Anterior cingulate cortex (tissue), 58 donors: ENCODE measurements around the gene AKR1D1.
"Not testable (repeated sequence)": the region's sequence is repeated elsewhere in the genome, so short reads cannot be mapped to it uniquely, and the experiment has no call there.

Source experiments
- DNase-seq, 58 donors: peaks; one replicate each; lab custom pipeline; 2025; lab: John Stamatoyannopoulos, UW

AKR1D1 gene

GRCh38 chr7:138070908-138071307 lies 5.4 kb upstream of the AKR1D1 start:
- DNase-seq = no peak

GRCh38 chr7:138072726-138073125 lies 3.5 kb upstream of the AKR1D1 start:
- DNase-seq = no peak

- no peak for DNase-seq
Observed at GRCh38 chr7:138074121-138074520, 2.1 kb upstream of the AKR1D1 start.

GRCh38 chr7:138074540-138074939 lies 1.7 kb upstream of the AKR1D1 start:
- DNase-seq = no peak

GRCh38 chr7:138075350-138075749 lies 909 bp upstream of the AKR1D1 start:
- DNase-seq = no peak

- not testable (repeated sequence) for DNase-seq
Observed at GRCh38 chr7:138075786-138076185, 473 bp upstream of the AKR1D1 start.

- no peak for DNase-seq
Observed at GRCh38 chr7:138077809-138078208, 1.6 kb downstream of the AKR1D1 start.

- no peak for DNase-seq
Observed at GRCh38 chr7:138079137-138079536, 2.9 kb downstream of the AKR1D1 start.

- no peak for DNase-seq
Observed at GRCh38 chr7:138081868-138082267, 5.6 kb downstream of the AKR1D1 start.

GRCh38 chr7:138083859-138084258 lies 7.6 kb downstream of the AKR1D1 start:
- no peak for DNase-seq

- DNase-seq = no peak
Observed at GRCh38 chr7:138086563-138087270, 10.5 kb downstream of the AKR1D1 start.

GRCh38 chr7:138089080-138089901 lies 13.0 kb downstream of the AKR1D1 start:
- no peak for DNase-seq

- no peak for DNase-seq
Observed at GRCh38 chr7:138091032-138091431, 14.8 kb downstream of the AKR1D1 start.

- not testable (repeated sequence) for DNase-seq
Observed at GRCh38 chr7:138091840-138092239, 15.6 kb downstream of the AKR1D1 start.

GRCh38 chr7:138092486-138093028 lies 16.3 kb downstream of the AKR1D1 start:
- no peak for DNase-seq

GRCh38 chr7:138095972-138096935 lies 20.0 kb downstream of the AKR1D1 start:
- no peak for DNase-seq

GRCh38 chr7:138097064-138097741 lies 20.9 kb downstream of the AKR1D1 start:
- peak in 2 of 58 donors; percentile 2 for DNase-seq

GRCh38 chr7:138099813-138100212 lies 23.6 kb downstream of the AKR1D1 start:
- DNase-seq = no peak

GRCh38 chr7:138105221-138105620 lies 29.0 kb downstream of the AKR1D1 start:
- no peak for DNase-seq

- no peak for DNase-seq
Observed at GRCh38 chr7:138115047-138115446, 38.8 kb downstream of the AKR1D1 start.
